Fibroblast of lung (primary cell): ENCODE data around the gene EHMT1. TPM values are rescaled to one million over a fixed set of nuclear protein-coding genes. Genes with fewer than 3 reads are reported as not detected.
A peak's percentile ranks its signal among the peaks of the same experiment; 100 is the strongest.

Experiments used
- DNase-seq, 2 donors: peaks; one replicate each; pipeline versions ENCODE4 v3.0.0 to v3.0.0-alpha.2; 2010; ENCODE audit warnings: low read depth in 2 of 2
- H2AFZ ChIP-seq: 2 replicates; pipeline ENCODE4 v1.5.1; 2012; ENCODE audit warnings: low read length, control low read depth, inconsistent platforms
- H3K27ac ChIP-seq: 2 replicates; pipeline ENCODE4 v1.5.1; 2011; ENCODE audit warnings: low read length, control low read depth; ENCODE audit not compliant: insufficient read depth
- H3K27me3 ChIP-seq: 2 replicates; pipeline ENCODE4 v1.5.1; 2011; ENCODE audit warnings: mild to moderate bottlenecking, low read length; ENCODE audit not compliant: control insufficient read depth, insufficient read depth
- H3K36me3 ChIP-seq: 2 replicates; pipeline ENCODE4 v1.5.1; 2011; ENCODE audit warnings: low read length; ENCODE audit not compliant: control insufficient read depth, insufficient read depth
- H3K4me1 ChIP-seq: 2 replicates; pipeline ENCODE4 v1.5.1; 2011; ENCODE audit warnings: low read length; ENCODE audit not compliant: control insufficient read depth, insufficient read depth; ENCODE audit errors: extremely low read depth
- H3K4me2 ChIP-seq: 2 replicates; pipeline ENCODE4 v1.5.1; 2011; ENCODE audit warnings: low read length, control low read depth; ENCODE audit not compliant: insufficient read depth; ENCODE audit errors: extremely low read depth
- H3K4me3 ChIP-seq, 4 experiments: fragments of 200-600 bp in 1 of 4; sonication (generic) in 1 of 4; replicated peaks in 1 of 4; 2 replicates each; pipeline ENCODE4 v1.5.1; 2011 to 2016; ENCODE audit warnings: low read length in 4 of 4, low read depth in 3 of 4, mild to moderate bottlenecking in 3 of 4, control low read depth in 2 of 4, inconsistent platforms in 1 of 4, mixed read lengths in 1 of 4; ENCODE audit not compliant: insufficient read depth in 1 of 4; ENCODE audit errors: control extremely low read depth in 1 of 4
- H3K79me2 ChIP-seq: 2 replicates; pipeline ENCODE4 v1.5.1; 2012; ENCODE audit warnings: mild to moderate bottlenecking, low read length, inconsistent platforms; ENCODE audit not compliant: control insufficient read depth, insufficient read depth
- H3K9ac ChIP-seq: 2 replicates; pipeline ENCODE4 v1.5.1; 2011; ENCODE audit warnings: mild to moderate bottlenecking, low read length, control low read depth; ENCODE audit not compliant: insufficient read depth
- H3K9me3 ChIP-seq: 2 replicates; pipeline ENCODE4 v1.5.1; 2012; ENCODE audit warnings: low read depth, low read length; ENCODE audit not compliant: control insufficient read depth, insufficient read depth
- H4K20me1 ChIP-seq: 2 replicates; pipeline ENCODE4 v1.5.1; 2011; ENCODE audit warnings: low read length; ENCODE audit not compliant: control insufficient read depth, insufficient read depth; ENCODE audit errors: extremely low read depth
- EZH2 ChIP-seq: IDR thresholded peaks from 2 replicates; pipeline ENCODE4 v1.5.1; 2012; ENCODE audit warnings: low read length, control low read depth, mild to moderate bottlenecking; ENCODE audit errors: missing control alignments
- polyA plus RNA-seq, 2 donors: library from polyadenylated mRNA; depleted of rRNA in 1 of 2; stranded (reverse) in 1 of 2; unstranded in 1 of 2; fragments of >200 nt; gene quantifications; 2 replicates each; pipeline ENCODE4 v1.2.1, GENCODE V29; 2011 to 2012; ENCODE audit warnings: missing spikeins in 1 of 2
- total RNA-seq: library from RNA; depleted of rRNA; stranded (reverse); fragments of >200 nt; gene quantifications from 2 replicates; pipeline ENCODE4 v1.2.1, GENCODE V29; 2014
- TF ChIP-seq, protein P1 (sequence below), 2 donors: IDR thresholded peaks in 1 of 2; conservative IDR thresholded peaks in 1 of 2; 1 replicate in 1 of 2; 2 replicates in 1 of 2; pipeline ENCODE4 v1.5.1; 2011 to 2012; ENCODE audit warnings: low read length in 2 of 2, control low read depth in 1 of 2, inconsistent platforms in 1 of 2, low read depth in 1 of 2, mild to moderate bottlenecking in 1 of 2

The EHMT1 gene
- total and polyA plus RNA-seq, 2 donors (not counting 1 experiment from before 2014, with no cell fraction given): 22.4 to 48.6 TPM

DNA sequence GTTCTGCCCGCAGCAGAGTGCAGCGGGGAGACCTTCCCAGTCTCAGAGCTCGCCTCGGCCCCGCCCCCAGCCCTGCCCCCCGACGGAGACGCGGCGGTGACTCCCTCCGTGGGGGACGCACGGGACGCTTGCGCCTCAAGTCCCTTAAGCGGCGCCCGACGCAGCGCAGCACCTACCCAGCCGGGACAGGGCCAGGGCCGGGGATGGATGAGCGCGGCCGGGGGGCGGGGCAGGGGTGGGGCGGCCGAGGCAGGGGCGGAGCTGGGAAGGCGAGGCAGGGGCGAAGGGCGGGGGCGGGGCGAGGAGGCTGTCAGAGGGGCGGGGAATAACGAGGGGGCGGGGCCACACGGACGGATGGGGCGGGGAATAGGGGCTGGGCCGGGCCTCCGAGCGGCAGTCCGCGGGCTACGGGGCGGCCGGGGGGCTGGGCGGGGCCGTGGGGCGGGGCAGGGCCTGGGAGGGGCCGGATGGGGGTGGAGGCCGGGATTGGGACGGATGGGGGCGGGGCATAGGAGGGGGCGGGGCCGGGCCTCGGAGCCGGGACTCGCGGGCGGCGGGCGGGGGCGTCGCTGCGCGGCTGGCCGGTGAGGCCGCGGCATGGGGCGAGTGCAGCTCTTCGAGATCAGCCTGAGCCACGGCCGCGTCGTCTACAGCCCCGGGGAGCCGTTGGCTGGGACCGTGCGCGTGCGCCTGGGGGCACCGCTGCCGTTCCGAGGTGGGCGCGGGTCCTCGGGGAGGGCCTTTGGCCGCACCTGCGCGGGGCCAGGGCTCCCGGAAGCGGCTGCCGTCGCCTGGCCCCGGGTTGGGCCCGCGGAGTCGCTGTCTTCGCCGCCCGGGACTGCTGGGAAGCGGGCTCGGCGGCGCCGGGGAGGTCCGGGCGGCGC, 13.4 kb upstream of the EHMT1 start, which contains the start of gene ARRDC1:
TSS of gene ARRDC1 (plus strand) at position 566 of the 884 bp plus-strand sequence. CDS start at position 598, 32 bp downstream.
- TF ChIP-seq, protein P1, sequence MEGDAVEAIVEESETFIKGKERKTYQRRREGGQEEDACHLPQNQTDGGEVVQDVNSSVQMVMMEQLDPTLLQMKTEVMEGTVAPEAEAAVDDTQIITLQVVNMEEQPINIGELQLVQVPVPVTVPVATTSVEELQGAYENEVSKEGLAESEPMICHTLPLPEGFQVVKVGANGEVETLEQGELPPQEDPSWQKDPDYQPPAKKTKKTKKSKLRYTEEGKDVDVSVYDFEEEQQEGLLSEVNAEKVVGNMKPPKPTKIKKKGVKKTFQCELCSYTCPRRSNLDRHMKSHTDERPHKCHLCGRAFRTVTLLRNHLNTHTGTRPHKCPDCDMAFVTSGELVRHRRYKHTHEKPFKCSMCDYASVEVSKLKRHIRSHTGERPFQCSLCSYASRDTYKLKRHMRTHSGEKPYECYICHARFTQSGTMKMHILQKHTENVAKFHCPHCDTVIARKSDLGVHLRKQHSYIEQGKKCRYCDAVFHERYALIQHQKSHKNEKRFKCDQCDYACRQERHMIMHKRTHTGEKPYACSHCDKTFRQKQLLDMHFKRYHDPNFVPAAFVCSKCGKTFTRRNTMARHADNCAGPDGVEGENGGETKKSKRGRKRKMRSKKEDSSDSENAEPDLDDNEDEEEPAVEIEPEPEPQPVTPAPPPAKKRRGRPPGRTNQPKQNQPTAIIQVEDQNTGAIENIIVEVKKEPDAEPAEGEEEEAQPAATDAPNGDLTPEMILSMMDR (conservative IDR thresholded peaks at IDR 0.05 in 1 of 2, IDR thresholded peaks at IDR 0.05 in 1 of 2; ENCODE audit: low read depth in 1 of 2, low read length in 2 of 2): no peak
- TF ChIP-seq EZH2: no peak
- Histone ChIP-seq H3K9ac (peak within 1 kb of the TSS; percentile 70), H3K36me3 (no peaks in the 10 kb centered on the region), H3K4me3 (peak within 1 kb of the TSS; percentile 27 to 75 (median 58)), H3K4me2 (peak within 1 kb of the TSS; percentile 93), H3K9me3 (no peaks in the 10 kb centered on the region), H2AFZ (peak within 1 kb of the TSS; percentile 76), H3K4me1 (peaks cover 7% of the 10 kb centered on the region), H3K27me3 (peaks cover 4% of the 10 kb centered on the region), H3K27ac (no peak within 1 kb of the TSS), H3K79me2 (peaks cover 2% of the 10 kb centered on the region), H4K20me1 (no peaks in the 10 kb centered on the region)
- DNase-seq: peak; percentile 78 to 89

DNA sequence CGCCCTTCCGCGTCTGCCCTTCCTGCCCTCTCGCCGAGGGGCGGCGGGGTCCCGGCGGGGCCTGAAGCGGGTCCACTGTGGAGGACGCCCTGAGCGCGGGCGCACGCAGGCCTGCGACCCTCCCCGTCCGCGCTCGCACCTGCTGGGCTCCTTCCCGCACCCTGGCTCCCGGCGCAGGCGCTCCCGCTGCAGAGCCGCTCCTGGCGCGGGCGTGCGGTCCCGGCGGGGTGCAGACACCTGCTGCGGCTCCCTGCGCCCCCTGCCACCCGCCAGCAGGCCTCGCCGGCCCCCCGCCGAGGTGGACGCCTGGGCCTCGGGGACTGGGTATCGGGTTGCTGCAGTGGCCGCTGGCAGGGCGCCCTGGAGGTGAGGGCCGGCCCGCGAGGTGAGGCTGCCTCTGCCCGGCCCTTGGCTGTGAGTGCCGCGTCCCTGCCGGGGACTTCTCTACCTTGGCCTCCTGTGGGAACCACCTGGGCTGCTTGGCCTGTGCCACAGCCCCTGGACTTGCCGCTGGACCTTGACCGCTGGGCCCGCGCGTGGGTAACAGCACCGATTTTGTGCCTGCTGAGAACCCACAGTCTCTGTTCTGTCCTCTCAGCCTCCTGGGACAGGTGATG, 12.7 kb upstream of the EHMT1 start:
- no peaks in the 10 kb centered on the region for H3K36me3 ChIP-seq
- peaks cover 7% of the 10 kb centered on the region for H3K4me1 ChIP-seq
- H3K27ac ChIP-seq: no peak overlapping the region
- peak overlapping the region; percentile 70 for H3K9ac ChIP-seq
- H2AFZ ChIP-seq: peak overlapping the region; percentile 76
- peaks cover 4% of the 10 kb centered on the region for H3K27me3 ChIP-seq
- H3K79me2 ChIP-seq: peaks cover 2% of the 10 kb centered on the region
- DNase-seq: no peak
- H3K4me3 ChIP-seq: peak overlapping the region; percentile 27 to 75 (median 58)
- TF ChIP-seq, protein P1 (conservative IDR thresholded peaks at IDR 0.05 in 1 of 2, IDR thresholded peaks at IDR 0.05 in 1 of 2; ENCODE audit: low read depth in 1 of 2, low read length in 2 of 2): no peak
- TF ChIP-seq EZH2: no peak
- peak overlapping the region; percentile 93 for H3K4me2 ChIP-seq
- no peaks in the 10 kb centered on the region for H3K9me3 ChIP-seq
- H4K20me1 ChIP-seq: no peaks in the 10 kb centered on the region

DNA sequence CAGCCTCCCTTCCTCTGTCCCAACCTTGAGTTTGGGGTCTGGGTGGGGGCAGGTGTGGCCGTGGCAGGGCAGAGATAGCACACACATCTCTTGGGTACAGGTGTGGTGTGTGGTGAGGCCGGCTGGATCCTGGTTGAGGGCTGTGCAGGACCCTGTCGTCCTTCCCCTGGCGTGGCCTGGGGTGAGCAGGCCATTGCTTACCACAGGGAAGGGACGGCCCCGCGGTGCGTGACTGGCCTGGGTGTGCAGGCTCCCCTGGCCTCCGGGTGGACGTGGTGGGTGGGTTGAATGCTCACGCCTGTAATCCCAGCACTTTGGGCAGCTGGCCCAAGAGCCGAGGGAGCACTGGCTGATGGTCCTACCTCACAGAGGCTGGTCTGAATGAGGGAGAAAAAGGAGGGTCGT, 12.1 kb upstream of the EHMT1 start:
- Histone ChIP-seq H3K9ac (no peak overlapping the region), H3K27ac (no peak overlapping the region), H3K4me3 (peak overlapping the region; percentile 27 to 75 (median 58)), H2AFZ (no peak overlapping the region), H3K9me3 (no peaks in the 10 kb centered on the region), H3K4me1 (peaks cover 8% of the 10 kb centered on the region), H3K36me3 (no peaks in the 10 kb centered on the region), H3K79me2 (peaks cover 2% of the 10 kb centered on the region), H3K27me3 (peaks cover 4% of the 10 kb centered on the region), H4K20me1 (no peaks in the 10 kb centered on the region), H3K4me2 (peak overlapping the region; percentile 93)
- TF ChIP-seq, protein P1 (conservative IDR thresholded peaks at IDR 0.05 in 1 of 2, IDR thresholded peaks at IDR 0.05 in 1 of 2; ENCODE audit: low read depth in 1 of 2, low read length in 2 of 2): no peak
- no peak for TF ChIP-seq EZH2
- DNase-seq: no peak
